CD4-positive, alpha-beta T cell treated with Interferon alpha-2 for 1 hour (primary cell): ENCODE data around the gene PPIE.
"Not testable (repeated sequence)": the region's sequence is repeated elsewhere in the genome, so short reads cannot be mapped to it uniquely, and the experiment has no call there.

Experiments
- DNase-seq, 2 donors: peaks; one replicate each; pipeline ENCODE4 v3.0.0-alpha.2; 2020 to 2022

The PPIE gene

GRCh38 chr1:39760074-39761008, 21.7 kb downstream of the PPIE start:
- no peak for DNase-seq

- no peak for DNase-seq
Measured at GRCh38 chr1:39761016-39761415, 22.3 kb downstream of the PPIE start.

- no peak for DNase-seq
Measured at GRCh38 chr1:39761557-39762260, 23.0 kb downstream of the PPIE start.

- no peak for DNase-seq
Measured at GRCh38 chr1:39762550-39763540, 24.2 kb downstream of the PPIE start.

GRCh38 chr1:39763619-39764374, 25.1 kb downstream of the PPIE start:
- not testable (repeated sequence) for DNase-seq

GRCh38 chr1:39764512-39764911, 25.8 kb downstream of the PPIE start:
- not testable (repeated sequence) for DNase-seq

GRCh38 chr1:39766466-39766865, 27.8 kb downstream of the PPIE start:
- DNase-seq = not testable (repeated sequence)

GRCh38 chr1:39769502-39769901, 30.8 kb downstream of the PPIE start:
- DNase-seq = not testable (repeated sequence)

- peak in 1 of 2 donors; percentile 19 for DNase-seq
Measured at GRCh38 chr1:39770100-39771021, 31.7 kb downstream of the PPIE start.

GRCh38 chr1:39771022-39771532, 32.4 kb downstream of the PPIE start, which contains the start of gene OXCT2:
Gene OXCT2, minus strand, starts transcription at chr1:39771348. Its CDS starts 93 bp downstream, at chr1:39771255.
- not testable (repeated sequence) for DNase-seq

- DNase-seq = not testable (repeated sequence)
Measured at GRCh38 chr1:39773369-39773979, 34.8 kb downstream of the PPIE start.

GRCh38 chr1:39775141-39775540, 36.5 kb downstream of the PPIE start:
- DNase-seq = not testable (repeated sequence)

GRCh38 chr1:39775676-39776399, 37.2 kb downstream of the PPIE start:
- not testable (repeated sequence) for DNase-seq

- no peak for DNase-seq
Measured at GRCh38 chr1:39776400-39776713, 37.7 kb downstream of the PPIE start.

GRCh38 chr1:39776886-39777285, 38.2 kb downstream of the PPIE start:
- no peak for DNase-seq

GRCh38 chr1:39777306-39777705, 38.6 kb downstream of the PPIE start:
- no peak for DNase-seq

- not testable (repeated sequence) for DNase-seq
Measured at GRCh38 chr1:39777896-39778295, 39.2 kb downstream of the PPIE start.

- not testable (repeated sequence) for DNase-seq
Measured at GRCh38 chr1:39778463-39779099, 39.9 kb downstream of the PPIE start.

GRCh38 chr1:39779137-39779536, 40.5 kb downstream of the PPIE start:
- no peak for DNase-seq
